Measurements from ENCODE around the gene KRT3. TPM values are rescaled to one million over a fixed set of nuclear protein-coding genes. Genes with fewer than 3 reads are reported as not detected.

KRT3 gene
- total RNA-seq, 1 donor from 2014 or later, result not detected

DNA sequence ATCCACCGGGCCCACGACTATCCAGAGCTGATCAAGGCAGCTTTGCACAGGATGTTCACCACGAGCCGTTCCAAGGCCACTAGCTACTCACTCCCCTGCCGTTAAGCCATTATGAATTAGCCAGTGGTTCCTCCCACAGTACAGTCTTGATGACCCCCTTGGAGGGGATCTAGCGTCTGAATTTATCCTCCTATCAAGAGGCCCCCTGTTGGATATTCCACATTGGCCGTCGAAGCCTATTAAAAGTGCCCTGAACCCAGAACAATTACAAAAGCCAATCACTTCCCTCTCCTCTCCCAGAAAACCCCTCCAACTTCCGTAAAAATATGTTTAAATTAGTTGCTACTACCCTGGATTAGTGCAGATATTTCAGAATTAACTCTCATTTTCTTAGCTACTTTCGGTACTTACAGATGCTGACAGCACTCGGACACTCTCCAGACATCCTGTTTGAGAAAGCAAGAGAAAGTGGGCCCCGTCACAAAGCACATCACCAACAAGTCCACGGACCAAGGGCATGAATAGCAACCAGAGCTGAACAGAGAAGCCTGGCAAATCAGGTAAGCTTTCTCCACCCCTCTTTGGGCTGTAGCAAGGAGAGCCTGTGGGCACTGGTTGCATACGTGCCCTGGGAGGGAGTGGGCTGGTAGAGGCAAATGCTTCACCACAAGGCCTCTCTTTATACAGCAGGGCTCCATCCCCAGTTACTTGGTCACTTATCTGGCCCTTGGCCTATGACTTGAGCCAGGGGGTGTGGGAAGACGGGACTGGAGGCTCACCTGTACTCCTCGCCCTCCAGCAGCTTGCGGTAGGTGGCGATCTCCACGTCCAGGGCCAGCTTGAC lies 5.3 kb downstream of the KRT3 start:
- peaks cover 10% of the 10 kb centered on the region for H3K27me3 ChIP-seq (ENCODE audit: control insufficient read depth, insufficient read depth, low read length)
- no peaks in the 10 kb centered on the region for H3K36me3 ChIP-seq (ENCODE audit: control insufficient read depth, insufficient read depth, low read length)
- TF ChIP-seq, protein P1, sequence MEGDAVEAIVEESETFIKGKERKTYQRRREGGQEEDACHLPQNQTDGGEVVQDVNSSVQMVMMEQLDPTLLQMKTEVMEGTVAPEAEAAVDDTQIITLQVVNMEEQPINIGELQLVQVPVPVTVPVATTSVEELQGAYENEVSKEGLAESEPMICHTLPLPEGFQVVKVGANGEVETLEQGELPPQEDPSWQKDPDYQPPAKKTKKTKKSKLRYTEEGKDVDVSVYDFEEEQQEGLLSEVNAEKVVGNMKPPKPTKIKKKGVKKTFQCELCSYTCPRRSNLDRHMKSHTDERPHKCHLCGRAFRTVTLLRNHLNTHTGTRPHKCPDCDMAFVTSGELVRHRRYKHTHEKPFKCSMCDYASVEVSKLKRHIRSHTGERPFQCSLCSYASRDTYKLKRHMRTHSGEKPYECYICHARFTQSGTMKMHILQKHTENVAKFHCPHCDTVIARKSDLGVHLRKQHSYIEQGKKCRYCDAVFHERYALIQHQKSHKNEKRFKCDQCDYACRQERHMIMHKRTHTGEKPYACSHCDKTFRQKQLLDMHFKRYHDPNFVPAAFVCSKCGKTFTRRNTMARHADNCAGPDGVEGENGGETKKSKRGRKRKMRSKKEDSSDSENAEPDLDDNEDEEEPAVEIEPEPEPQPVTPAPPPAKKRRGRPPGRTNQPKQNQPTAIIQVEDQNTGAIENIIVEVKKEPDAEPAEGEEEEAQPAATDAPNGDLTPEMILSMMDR (IDR thresholded peaks at IDR 0.05; ENCODE audit: insufficient read depth, low read length, poor library complexity, severe bottlenecking), result no peak
- H3K4me3 ChIP-seq (ENCODE audit: low read depth, low read length), result peak overlapping the region; percentile 17
- DNase-seq (ENCODE audit: low read depth), result no peak

DNA sequence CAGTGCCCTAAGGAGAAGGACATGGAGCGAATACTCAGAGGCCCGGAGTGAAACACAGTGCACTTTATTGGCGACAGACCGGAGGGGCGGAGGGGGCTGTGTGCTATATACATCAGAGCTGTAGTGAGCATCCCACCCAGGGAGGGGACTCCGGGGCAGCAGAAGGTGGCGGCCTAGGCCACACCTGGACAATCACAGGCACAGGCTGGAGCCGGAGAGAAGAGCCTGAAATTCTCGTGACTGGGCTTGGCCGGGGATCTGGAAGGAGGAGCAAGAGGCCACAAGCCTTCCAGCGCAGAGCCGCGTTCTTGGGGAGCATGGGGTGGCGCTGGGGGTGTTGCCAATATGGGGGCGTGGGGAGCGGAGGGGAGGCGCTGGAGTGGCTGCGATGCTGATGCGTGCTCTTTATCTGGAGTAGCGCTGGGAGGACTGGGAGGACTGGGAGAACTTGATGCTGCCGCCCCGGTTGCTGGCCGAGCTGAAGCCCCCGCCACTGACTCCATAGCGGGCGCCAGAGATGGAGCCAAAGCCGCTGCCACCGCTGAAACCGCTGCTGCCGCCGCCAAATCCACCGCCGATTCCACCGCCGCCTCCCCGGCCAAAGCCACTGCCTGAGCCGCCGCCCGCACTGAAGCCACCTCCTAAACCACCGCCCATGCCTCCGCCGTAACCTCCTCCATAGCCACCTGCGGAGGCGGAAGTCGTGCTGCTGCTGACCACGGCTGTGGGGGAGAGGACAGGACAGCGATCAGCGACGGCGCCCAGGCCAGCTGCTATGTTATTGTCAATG lies 6.1 kb downstream of the KRT3 start:
- no peak for DNase-seq (ENCODE audit: low read depth)
- TF ChIP-seq, protein P1 (IDR thresholded peaks at IDR 0.05; ENCODE audit: insufficient read depth, low read length, poor library complexity, severe bottlenecking), result no peak
- H3K27me3 ChIP-seq (ENCODE audit: control insufficient read depth, insufficient read depth, low read length), result peaks cover 10% of the 10 kb centered on the region

DNA sequence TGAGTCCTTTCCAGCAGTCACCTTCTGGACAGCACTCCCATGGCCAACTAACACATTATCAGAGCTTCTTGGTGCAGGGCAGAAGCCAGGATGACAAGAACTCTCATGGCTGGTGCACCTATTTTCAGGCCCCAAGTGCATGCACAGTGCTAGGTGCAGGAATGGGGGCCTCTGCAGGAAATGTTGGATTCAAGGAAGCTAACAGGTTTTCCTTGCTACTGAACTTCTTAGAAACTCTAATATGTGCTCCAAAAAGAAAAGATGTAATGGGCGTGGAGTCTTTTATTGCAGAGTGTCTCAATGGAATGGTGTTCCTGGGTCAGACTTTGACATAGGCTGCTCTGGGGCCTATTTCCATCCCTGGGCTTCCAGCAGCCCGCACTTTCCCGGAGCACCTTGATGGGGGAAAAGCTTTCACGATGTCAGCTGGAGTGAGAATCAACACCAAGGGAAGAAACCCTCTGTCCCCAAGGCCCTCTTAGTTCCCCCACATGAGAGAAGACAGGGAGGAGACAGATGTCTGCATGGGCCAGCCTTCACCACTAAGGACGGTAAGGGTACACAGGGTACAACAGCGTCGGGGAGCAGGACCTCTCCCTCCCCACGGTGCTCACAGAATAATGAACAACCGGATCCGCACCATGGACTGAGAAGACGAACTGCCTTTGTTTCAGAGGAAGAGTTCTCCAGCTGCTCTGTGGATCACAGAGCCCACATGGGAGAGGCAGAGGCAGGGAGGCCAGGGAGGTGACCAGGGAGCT lies 6.9 kb downstream of the KRT3 start:
- DNase-seq (ENCODE audit: low read depth), result no peak
- TF ChIP-seq, protein P1 (IDR thresholded peaks at IDR 0.05; ENCODE audit: insufficient read depth, low read length, poor library complexity, severe bottlenecking), result no peak
- no peaks in the 10 kb centered on the region for H3K36me3 ChIP-seq (ENCODE audit: control insufficient read depth, insufficient read depth, low read length)
- no peak overlapping the region for H3K4me3 ChIP-seq (ENCODE audit: low read depth, low read length)
- peaks cover 10% of the 10 kb centered on the region for H3K27me3 ChIP-seq (ENCODE audit: control insufficient read depth, insufficient read depth, low read length)

More for the DNA sequence above, 6.1 kb downstream of the KRT3 start:
- peak overlapping the region; percentile 17 for H3K4me3 ChIP-seq (ENCODE audit: low read depth, low read length)
- H3K36me3 ChIP-seq (ENCODE audit: control insufficient read depth, insufficient read depth, low read length), result no peaks in the 10 kb centered on the region

DNA sequence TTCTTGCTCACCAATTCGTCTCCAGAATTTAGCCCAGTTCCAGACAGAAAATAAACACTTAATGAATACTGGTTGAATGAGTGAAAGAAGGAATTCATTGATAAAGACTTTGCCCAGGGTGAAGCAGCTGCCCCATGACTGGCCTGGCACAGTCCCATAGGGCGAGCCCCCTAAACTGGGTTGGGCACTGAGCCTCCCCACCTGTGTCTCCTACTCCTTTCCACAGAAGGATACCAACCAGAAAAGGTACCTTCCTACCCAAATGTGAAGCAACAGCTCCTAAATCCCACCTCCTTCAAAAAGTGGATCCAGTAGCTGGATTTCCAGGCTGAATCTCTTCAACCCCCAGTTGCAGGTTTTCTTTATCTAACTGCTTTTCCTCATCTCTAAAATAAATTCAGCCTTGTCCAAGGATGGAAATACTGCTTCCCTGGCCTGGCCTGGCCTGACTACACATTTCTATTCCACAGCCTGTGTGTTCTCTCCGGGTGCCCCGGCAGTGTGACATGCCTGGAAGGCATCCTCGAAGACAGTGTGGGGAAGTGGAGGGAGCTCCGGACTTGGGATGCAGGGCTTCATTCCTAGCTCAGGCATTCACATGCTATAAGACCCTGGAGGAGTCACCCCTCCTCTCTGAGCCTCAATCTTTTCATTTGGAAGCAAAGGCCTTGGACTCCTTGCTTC lies 7.6 kb downstream of the KRT3 start:
- Histone ChIP-seq H3K27me3 (ENCODE audit: control insufficient read depth, insufficient read depth, low read length) (peaks cover 10% of the 10 kb centered on the region), H3K36me3 (ENCODE audit: control insufficient read depth, insufficient read depth, low read length) (no peaks in the 10 kb centered on the region), H3K4me3 (ENCODE audit: low read depth, low read length) (no peak overlapping the region)
- TF ChIP-seq, protein P1 (IDR thresholded peaks at IDR 0.05; ENCODE audit: insufficient read depth, low read length, poor library complexity, severe bottlenecking), result no peak
- DNase-seq (ENCODE audit: low read depth), result no peak
